ENCODE measurements around the gene CNN2.

GRCh38 chr19:1049106-1049505 lies 22.7 kb downstream of the CNN2 start:
- TF ChIP-seq CTCF (IDR thresholded peaks at IDR 0.05) (no peak), EZH2 (IDR thresholded peaks at IDR 0.05; ENCODE audit: borderline replicate concordance, insufficient read depth, low read depth, low read length, poor library complexity, severe bottlenecking) (no peak)

All from B cell (primary cell).